ENCODE data around the gene CNOT6.
"Not testable (repeated sequence)": the region's sequence is repeated elsewhere in the genome, so short reads cannot be mapped to it uniquely, and the experiment has no call there.

Gene CNOT6

GRCh38 chr5:180472269-180472668 is 21.9 kb upstream of the CNOT6 start:
- DNase-seq, result no peak

GRCh38 chr5:180473386-180473785 is 20.8 kb upstream of the CNOT6 start:
- DNase-seq, result not testable (repeated sequence)

- no peak for DNase-seq
Observed at GRCh38 chr5:180474569-180474968, 19.6 kb upstream of the CNOT6 start.

- DNase-seq, result not testable (repeated sequence)
Observed at GRCh38 chr5:180475969-180476524, 18.1 kb upstream of the CNOT6 start.

GRCh38 chr5:180484813-180485212 is 9.4 kb upstream of the CNOT6 start:
- DNase-seq, result no peak

GRCh38 chr5:180486636-180487149 is 7.5 kb upstream of the CNOT6 start:
- DNase-seq, result no peak

GRCh38 chr5:180487556-180487955 is 6.6 kb upstream of the CNOT6 start:
- DNase-seq, result no peak

- no peak for DNase-seq
Observed at GRCh38 chr5:180491496-180491895, 2.7 kb upstream of the CNOT6 start.

- no peak for DNase-seq
Observed at GRCh38 chr5:180492226-180492903, 1.8 kb upstream of the CNOT6 start.

GRCh38 chr5:180494510-180495181 is 467 bp downstream of the CNOT6 start:
- no peak for DNase-seq

GRCh38 chr5:180495292-180495691 is 1.1 kb downstream of the CNOT6 start:
- DNase-seq, result no peak

- no peak for DNase-seq
Observed at GRCh38 chr5:180495991-180496741, 2.0 kb downstream of the CNOT6 start.

GRCh38 chr5:180496806-180497205 is 2.6 kb downstream of the CNOT6 start:
- DNase-seq, result not testable (repeated sequence)

GRCh38 chr5:180497865-180498264 is 3.7 kb downstream of the CNOT6 start:
- DNase-seq, result not testable (repeated sequence)

GRCh38 chr5:180498378-180498777 is 4.2 kb downstream of the CNOT6 start:
- DNase-seq, result no peak

GRCh38 chr5:180499684-180500083 is 5.5 kb downstream of the CNOT6 start:
- DNase-seq, result no peak

GRCh38 chr5:180500300-180500699 is 6.1 kb downstream of the CNOT6 start:
- DNase-seq, result not testable (repeated sequence)

GRCh38 chr5:180507661-180508060 is 13.5 kb downstream of the CNOT6 start:
- DNase-seq, result no peak

GRCh38 chr5:180515294-180515693 is 21.1 kb downstream of the CNOT6 start:
- no peak for DNase-seq

GRCh38 chr5:180515974-180516373 is 21.8 kb downstream of the CNOT6 start:
- not testable (repeated sequence) for DNase-seq

- DNase-seq, result no peak
Observed at GRCh38 chr5:180516440-180516839, 22.3 kb downstream of the CNOT6 start.

- DNase-seq, result no peak
Observed at GRCh38 chr5:180519098-180519497, 24.9 kb downstream of the CNOT6 start.

- no peak for DNase-seq
Observed at GRCh38 chr5:180521101-180521500, 26.9 kb downstream of the CNOT6 start.

Measured in NCI-H1048 (cell line).